VCaP (cell line): ENCODE measurements around the gene KLHL42.
"Not testable (repeated sequence)": the region's sequence is repeated elsewhere in the genome, so short reads cannot be mapped to it uniquely, and the experiment has no call there.

Experiments
- H3K27ac ChIP-seq: fragments of 450-650 bp; 2 replicates; pipeline ENCODE4 v1.5.1; 2017
- TF ChIP-seq, protein P1 (sequence below): fragments of 450-650 bp; conservative IDR thresholded peaks from 2 replicates; pipeline ENCODE4 v1.5.1; 2017; ENCODE audit warnings: mild to moderate bottlenecking, moderate library complexity

KLHL42 gene

DNA sequence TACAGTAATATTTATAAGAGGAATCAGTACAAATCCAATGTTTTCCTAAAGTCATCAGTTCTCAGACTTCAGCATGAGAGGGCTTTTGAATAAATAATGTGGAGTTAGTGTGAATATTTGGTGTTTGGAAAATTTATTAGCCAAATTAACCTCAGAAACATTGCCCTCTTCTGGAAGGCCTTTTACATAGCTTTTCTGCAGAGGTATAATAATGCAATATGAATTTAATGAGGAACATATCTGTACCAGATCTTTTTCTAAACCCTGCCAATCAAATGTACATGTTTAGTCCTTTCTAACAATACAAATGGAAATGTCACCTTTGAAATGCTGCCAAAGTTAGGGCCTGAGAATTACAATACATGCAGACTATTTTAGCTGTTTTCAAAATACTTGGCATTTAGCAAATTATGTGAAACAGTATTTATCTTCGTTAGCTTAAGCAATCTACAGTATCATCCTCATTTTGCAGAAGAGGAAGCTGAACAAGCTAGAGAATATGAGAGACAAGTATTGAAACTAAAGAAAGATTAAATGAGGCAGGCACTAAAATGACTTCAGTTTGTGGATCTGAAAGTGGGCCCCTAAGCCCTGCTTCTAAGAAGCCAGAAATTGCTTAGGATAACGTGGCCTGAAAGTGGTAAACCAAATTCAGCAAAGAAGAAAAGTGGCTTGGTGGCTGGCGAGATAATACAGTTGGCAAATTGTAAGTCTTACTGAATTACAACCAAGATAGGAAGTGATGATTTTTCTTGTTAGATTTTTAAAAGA lies 60.4 kb downstream of the KLHL42 start:
- H3K27ac ChIP-seq: peak overlapping the region; percentile 67

DNA sequence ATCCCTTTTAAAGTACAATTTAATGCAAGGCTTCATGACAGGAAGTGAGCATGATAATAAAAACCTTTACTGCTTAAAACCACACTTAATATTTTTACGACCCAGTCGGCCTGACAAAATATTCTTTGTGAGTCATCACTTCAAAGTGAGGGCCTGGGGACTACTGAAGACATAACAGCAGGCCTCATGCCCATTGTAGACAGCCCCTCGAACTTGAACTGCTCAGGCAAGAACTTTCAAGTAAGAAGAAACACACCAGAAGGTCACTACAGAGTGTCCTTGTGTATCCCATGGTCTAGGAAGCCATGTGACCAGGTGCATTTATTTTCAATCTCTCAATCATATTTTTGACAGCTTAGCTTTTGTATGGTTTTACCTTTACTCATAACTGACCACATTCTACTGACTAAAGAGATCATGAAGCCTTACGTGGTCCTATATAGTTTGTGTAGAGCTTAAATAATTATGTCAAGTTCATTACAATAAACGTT lies 61.4 kb downstream of the KLHL42 start:
- TF ChIP-seq, protein P1, sequence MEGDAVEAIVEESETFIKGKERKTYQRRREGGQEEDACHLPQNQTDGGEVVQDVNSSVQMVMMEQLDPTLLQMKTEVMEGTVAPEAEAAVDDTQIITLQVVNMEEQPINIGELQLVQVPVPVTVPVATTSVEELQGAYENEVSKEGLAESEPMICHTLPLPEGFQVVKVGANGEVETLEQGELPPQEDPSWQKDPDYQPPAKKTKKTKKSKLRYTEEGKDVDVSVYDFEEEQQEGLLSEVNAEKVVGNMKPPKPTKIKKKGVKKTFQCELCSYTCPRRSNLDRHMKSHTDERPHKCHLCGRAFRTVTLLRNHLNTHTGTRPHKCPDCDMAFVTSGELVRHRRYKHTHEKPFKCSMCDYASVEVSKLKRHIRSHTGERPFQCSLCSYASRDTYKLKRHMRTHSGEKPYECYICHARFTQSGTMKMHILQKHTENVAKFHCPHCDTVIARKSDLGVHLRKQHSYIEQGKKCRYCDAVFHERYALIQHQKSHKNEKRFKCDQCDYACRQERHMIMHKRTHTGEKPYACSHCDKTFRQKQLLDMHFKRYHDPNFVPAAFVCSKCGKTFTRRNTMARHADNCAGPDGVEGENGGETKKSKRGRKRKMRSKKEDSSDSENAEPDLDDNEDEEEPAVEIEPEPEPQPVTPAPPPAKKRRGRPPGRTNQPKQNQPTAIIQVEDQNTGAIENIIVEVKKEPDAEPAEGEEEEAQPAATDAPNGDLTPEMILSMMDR: no peak
- H3K27ac ChIP-seq: peak overlapping the region; percentile 67; the same call in 1 of the 2 replicates

More for the DNA sequence above, 60.4 kb downstream of the KLHL42 start:
- TF ChIP-seq, protein P1: peak; percentile 70

DNA sequence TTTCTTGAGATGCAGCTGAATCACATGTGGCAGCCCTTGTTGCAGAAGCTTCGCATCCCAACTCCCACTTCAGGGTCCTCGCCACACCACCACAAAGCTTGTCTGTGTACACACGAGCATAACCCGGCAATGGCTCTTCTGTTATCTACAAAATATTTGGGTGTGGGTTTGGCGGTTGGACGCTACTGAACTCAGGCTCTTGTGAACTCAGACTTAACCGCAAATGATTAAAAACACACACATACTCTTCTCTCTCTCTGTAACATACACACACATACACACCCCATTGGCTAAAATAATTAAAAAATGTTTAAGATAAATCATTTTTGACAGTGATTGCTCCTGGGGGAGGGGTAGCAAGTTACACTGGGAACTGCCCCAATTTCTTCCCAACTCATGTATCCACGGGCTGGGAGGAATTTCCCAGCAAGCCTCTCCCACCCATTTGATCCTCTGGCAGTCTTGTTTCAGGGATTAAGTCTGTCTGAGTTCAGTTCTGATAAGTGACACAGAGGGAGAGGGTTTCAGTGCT lies 63.7 kb downstream of the KLHL42 start:
- TF ChIP-seq, protein P1: no peak
- H3K27ac ChIP-seq: peak overlapping the region; percentile 52

DNA sequence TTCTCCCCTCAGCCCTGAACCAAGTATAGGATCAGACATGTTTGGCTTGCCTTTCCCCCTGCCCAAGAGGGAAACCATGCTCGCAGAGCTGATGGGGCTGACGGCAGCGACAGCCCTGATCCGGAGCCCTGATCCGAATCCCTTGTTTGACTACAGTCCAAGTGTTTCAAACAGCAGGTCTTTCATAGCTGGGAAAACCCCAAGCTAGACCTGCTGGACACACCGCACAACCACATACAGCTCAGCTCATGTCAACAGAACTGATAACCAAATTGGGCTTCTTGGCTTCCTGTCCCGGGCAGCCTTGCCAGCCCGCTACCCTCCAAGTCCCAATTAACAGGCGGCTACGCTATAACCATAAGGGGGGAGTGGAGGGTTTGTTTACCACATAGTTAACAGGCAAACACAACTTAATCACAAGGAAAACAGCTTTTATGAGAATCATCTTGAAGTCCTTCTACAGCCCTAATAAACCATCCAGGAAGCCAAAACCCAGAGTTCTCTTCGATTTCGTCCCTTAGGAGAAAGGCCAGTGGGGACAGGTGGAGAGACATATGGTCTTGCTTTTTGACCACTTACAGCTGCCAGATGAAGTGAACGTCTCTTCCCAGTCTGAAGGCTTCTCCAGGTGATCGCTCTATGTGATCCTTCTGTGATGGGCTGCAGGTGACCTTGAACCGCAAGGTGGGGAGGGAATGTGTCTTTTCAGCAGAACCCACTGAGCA lies 64.5 kb downstream of the KLHL42 start:
- TF ChIP-seq, protein P1: no peak
- H3K27ac ChIP-seq: peak overlapping the region; percentile 52

DNA sequence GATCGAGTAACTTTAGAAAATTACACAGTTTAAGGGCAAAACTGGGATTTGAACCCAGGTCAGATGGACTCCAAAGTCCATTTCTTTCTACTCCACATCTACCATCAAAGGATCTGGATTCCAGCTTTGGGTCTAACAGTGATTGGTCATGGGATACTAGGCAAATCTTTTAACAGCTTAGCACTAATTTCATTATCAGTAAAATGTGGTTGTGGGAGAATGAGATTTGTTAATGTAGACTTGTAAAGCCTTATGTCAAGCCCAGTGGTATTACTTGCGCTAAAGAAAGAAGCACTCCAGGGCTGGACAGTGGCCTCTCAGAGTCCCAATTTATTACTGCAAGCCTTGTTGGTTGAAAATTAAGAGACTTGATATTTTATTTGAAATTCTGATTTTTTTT lies 65.2 kb downstream of the KLHL42 start:
- TF ChIP-seq, protein P1: no peak
- peak overlapping the region; percentile 52 for H3K27ac ChIP-seq

DNA sequence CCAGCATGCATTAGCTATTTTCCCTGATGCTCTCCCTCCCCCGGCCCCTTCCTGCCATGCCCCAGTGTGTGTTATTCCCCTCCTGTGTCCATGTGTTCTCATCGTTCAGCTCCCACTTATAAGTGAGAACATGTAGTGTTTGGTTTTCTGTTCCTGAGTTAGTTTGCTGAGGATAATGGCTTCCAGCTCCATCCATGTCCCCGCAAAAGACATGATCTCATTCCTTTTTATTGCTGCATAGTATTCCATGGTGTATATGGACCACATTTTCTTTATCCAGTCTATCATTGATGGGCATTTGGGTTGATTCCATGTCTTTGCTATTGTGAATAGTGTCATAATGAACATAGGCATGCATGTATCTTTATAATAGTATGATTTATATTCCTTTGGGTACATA lies 65.7 kb downstream of the KLHL42 start:
- not testable (repeated sequence) for H3K27ac ChIP-seq

DNA sequence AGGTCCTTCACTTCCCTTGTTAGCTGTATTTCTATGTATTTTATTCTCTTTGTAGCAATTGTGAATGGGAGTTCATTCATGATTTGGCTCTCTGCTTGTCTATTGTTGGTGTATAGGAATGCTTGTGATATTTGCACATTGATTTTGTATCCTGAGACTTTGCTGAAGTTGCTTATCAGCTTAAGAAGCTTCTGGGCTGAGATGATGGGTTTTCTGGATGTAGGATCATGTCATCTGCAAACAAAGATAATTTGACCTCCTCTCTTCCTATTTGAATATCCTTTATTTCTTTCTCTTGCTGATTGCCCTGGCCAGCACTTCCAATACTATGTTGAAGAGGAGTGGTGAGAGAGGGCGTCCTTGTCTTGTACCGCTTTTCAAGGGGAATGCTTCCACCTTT lies 67.3 kb downstream of the KLHL42 start:
- H3K27ac ChIP-seq: not testable (repeated sequence)

DNA sequence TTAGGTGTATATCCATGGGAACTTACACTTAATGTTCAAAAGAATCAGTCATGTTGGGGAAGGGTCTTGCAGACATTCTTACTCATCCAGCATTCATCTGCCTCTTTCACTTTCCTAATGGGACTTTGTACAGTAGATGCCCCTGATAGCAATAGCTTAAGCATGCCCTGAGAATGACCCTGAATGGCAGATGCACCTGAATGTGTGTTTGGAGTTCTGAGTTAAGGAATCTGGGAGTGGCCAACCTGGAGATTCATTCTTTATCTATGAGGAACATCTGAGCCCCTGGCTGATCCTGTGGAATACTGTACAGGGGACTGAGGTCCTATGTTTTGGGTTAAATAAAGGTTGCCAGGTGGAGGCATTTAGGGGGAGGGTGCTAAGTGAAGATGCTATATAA lies 71.3 kb downstream of the KLHL42 start:
- H3K27ac ChIP-seq: no peak overlapping the region
- TF ChIP-seq, protein P1: no peak
